A549 (cell line): ENCODE measurements around the gene CAMKMT. TPM values are rescaled to one million over a fixed set of nuclear protein-coding genes. Genes with fewer than 3 reads are reported as not detected.
A peak's percentile ranks its signal among the peaks of the same experiment; 100 is the strongest.

ENCODE experiments used
- ATAC-seq, 2 experiments: fragments of 200-7000 bp in 1 of 2; fragments of >200 bp in 1 of 2; cut with Nextera tagmentation in 1 of 2; cut with Tn5 transposase in 1 of 2; 3 replicates each; pipeline versions ENCODE4 v1.8.0 to v1.9.1; 2018 to 2020; ENCODE audit warnings: mild to moderate bottlenecking in 1 of 2, moderate library complexity in 1 of 2
- CTCF ChIA-PET: fragments of 300-600 bp; sonication (Branson Sonifier 250); formaldehyde crosslinking; extraction: SDS; loops from one replicate; lab custom pipeline; 2021; ENCODE audit warnings: antibody characterized with exemption, inconsistent platforms; lab: Yijun Ruan, JAX
- POLR2A ChIA-PET: fragments of 350-600 bp; formaldehyde crosslinking; extraction: SDS; loops from one replicate; lab custom pipeline; 2021; ENCODE audit warnings: antibody characterized with exemption, inconsistent platforms; lab: Yijun Ruan, JAX
- DNase-seq, 2 experiments: peaks; one replicate each; pipeline versions ENCODE4 v3.0.0 to v3.0.0-alpha.2; 2011 to 2016; ENCODE audit warnings: low read depth in 1 of 2, low spot score in 1 of 2
- FAIRE-seq: peaks from 2 replicates; lab custom pipeline; 2011; peaks lifted over from hg19 to GRCh38; lab: Jason Lieb, UNC
- H3K27ac ChIP-seq, 2 experiments: fragments of >200 bp; sonication (Bioruptor Twin); formaldehyde crosslinking; 3 replicates each; pipeline ENCODE4 v1.5.1; 2016 to 2017
- H3K4me1 ChIP-seq: fragments of >200 bp; sonication (Bioruptor Twin); formaldehyde crosslinking; 3 replicates; pipeline ENCODE4 v1.6.1; 2016
- H3K4me2 ChIP-seq: fragments of >200 bp; sonication (Bioruptor Twin); formaldehyde crosslinking; 3 replicates; pipeline ENCODE4 v1.6.1; 2016
- H3K4me3 ChIP-seq: fragments of >200 bp; sonication (Bioruptor Twin); formaldehyde crosslinking; 3 replicates; pipeline ENCODE4 v1.5.1; 2016
- H3K9me3 ChIP-seq: fragments of >200 bp; sonication (Bioruptor Twin); formaldehyde crosslinking; 3 replicates; pipeline ENCODE4 v1.6.1; 2016
- ESRRA ChIP-seq: fragments of 150-350 bp; IDR thresholded peaks from 2 replicates; pipeline ENCODE4 v1.6.1; 2014; ENCODE audit warnings: mild to moderate bottlenecking, low read length, borderline replicate concordance
- FOXS1 ChIP-seq: fragments of 250-450 bp; sonication (Bioruptor Pico); IDR thresholded peaks from 2 replicates; pipeline ENCODE4 v1.5.0; 2020; ENCODE audit warnings: mild to moderate bottlenecking, moderate library complexity
- HMGXB4 ChIP-seq: fragments of 250-450 bp; sonication (Bioruptor Pico); IDR thresholded peaks from 2 replicates; pipeline ENCODE4 v1.5.0; 2021; ENCODE audit warnings: mild to moderate bottlenecking, moderate library complexity, borderline replicate concordance
- JUN ChIP-seq, 2 experiments: fragments of >200 bp; sonication (Bioruptor Twin); formaldehyde crosslinking; IDR thresholded peaks; 2 replicates in 1 of 2; 3 replicates in 1 of 2; pipeline ENCODE4 v1.6.1; 2016 to 2017
- KDM1A ChIP-seq: fragments of 200-600 bp; sonication (generic); IDR thresholded peaks from 2 replicates; pipeline ENCODE4 v1.6.1; 2016; ENCODE audit warnings: low read depth, mild to moderate bottlenecking
- KDM5A ChIP-seq: fragments of 200-600 bp; sonication (generic); IDR thresholded peaks from 2 replicates; pipeline ENCODE4 v1.6.1; 2016; ENCODE audit warnings: antibody characterized with exemption, mild to moderate bottlenecking
- MAFK ChIP-seq: fragments of 450-650 bp; IDR thresholded peaks from 2 replicates; pipeline ENCODE4 v1.6.1; 2014; ENCODE audit not compliant: partially characterized antibody
- MYC ChIP-seq: IDR thresholded peaks from 2 replicates; pipeline ENCODE4 v1.6.1; 2012; ENCODE audit warnings: mild to moderate bottlenecking, inconsistent platforms, low read length, improper control_type of control experiment, borderline replicate concordance
- RCOR1 ChIP-seq: fragments of 150-350 bp; IDR thresholded peaks from 2 replicates; pipeline ENCODE4 v1.6.1; 2014; ENCODE audit warnings: antibody characterized with exemption, low read length, low read depth
- TP53 ChIP-seq: fragments of 250-450 bp; sonication (Bioruptor Pico); IDR thresholded peaks from 2 replicates; pipeline ENCODE4 v1.5.0; 2021; ENCODE audit warnings: mild to moderate bottlenecking, moderate library complexity
- ZSCAN20 ChIP-seq: fragments of 250-450 bp; sonication (Bioruptor Pico); IDR thresholded peaks from 2 replicates; pipeline ENCODE4 v1.8.0; 2022; ENCODE audit warnings: mild to moderate bottlenecking, moderate library complexity
- WGBS: methylation state at CpG from one replicate; pipeline ENCODE4 v1.1.6; 2017; ENCODE audit errors: missing lambda C conversion rate; 5-methylcytosine and 5-hydroxymethylcytosine counted together
- polyA plus RNA-seq, 4 experiments: library from polyadenylated mRNA; depleted of rRNA in 3 of 4; stranded (reverse); fragments of >200 nt; fragmentation: RNase III in 1 of 4; extraction: RNeasy Plus Mini Kit Qiagen cat#74134 plus additional on column Dnase treatment in 1 of 4; gene quantifications; 2 replicates in 3 of 4; 3 replicates in 1 of 4; pipeline ENCODE4 v1.2.3, GENCODE V29; 2011 to 2017
- TF ChIP-seq, protein P1 (sequence below): fragments of 450-650 bp; IDR thresholded peaks from 2 replicates; pipeline ENCODE4 v1.6.1; 2014; ENCODE audit warnings: antibody characterized with exemption

CAMKMT gene
- polyA plus RNA-seq, 2 of the 4 experiments (the other 2 are of a cell fraction) = 6.5 to 15.7 TPM

GRCh38 chr2:44742057-44742456 lies 380.3 kb downstream of the CAMKMT start:
- Histone ChIP-seq H3K4me3 (no peak overlapping the region), H3K4me2 (no peak overlapping the region), H3K4me1 (no peaks in the 10 kb centered on the region), H3K9me3 (peaks cover 6% of the 10 kb centered on the region), H3K27ac (no peak overlapping the region)
- POLR2A ChIA-PET = no interaction called here
- FAIRE-seq (no peak), ATAC-seq (no peak), DNase-seq (no peak)
- no peak for TF ChIP-seq HMGXB4 (CRISPR knock-in tag)
- TF ChIP-seq ZSCAN20 = no peak
- TF ChIP-seq TP53 (CRISPR knock-in tag) = no peak
- TF ChIP-seq KDM5A = no peak
- no peak for TF ChIP-seq JUN (IDR thresholded peaks at IDR 0.05)
- TF ChIP-seq, protein P1, sequence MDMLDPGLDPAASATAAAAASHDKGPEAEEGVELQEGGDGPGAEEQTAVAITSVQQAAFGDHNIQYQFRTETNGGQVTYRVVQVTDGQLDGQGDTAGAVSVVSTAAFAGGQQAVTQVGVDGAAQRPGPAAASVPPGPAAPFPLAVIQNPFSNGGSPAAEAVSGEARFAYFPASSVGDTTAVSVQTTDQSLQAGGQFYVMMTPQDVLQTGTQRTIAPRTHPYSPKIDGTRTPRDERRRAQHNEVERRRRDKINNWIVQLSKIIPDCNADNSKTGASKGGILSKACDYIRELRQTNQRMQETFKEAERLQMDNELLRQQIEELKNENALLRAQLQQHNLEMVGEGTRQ = no peak
- no peak for TF ChIP-seq FOXS1 (CRISPR knock-in tag)
- CTCF ChIA-PET = interaction anchor here (1.7 kb wide), 1 partner anchor 263 kb away, joined by 4 read pairs; no protein-coding TSS in a partner anchor
- 91% methylated on average over 3 of the region's 3 CpGs for WGBS

GRCh38 chr2:44743473-44743872 lies 381.7 kb downstream of the CAMKMT start:
- no peak overlapping the region for H3K4me3 ChIP-seq
- WGBS = 90% methylated on average over 3 of the region's 3 CpGs
- no peak for FAIRE-seq
- CTCF ChIA-PET = no interaction called here
- no peaks in the 10 kb centered on the region for H3K4me1 ChIP-seq
- DNase-seq = no peak
- no peak overlapping the region for H3K27ac ChIP-seq
- no peak for ATAC-seq
- H3K4me2 ChIP-seq = no peak overlapping the region
- TF ChIP-seq MYC (no peak), TP53 (CRISPR knock-in tag) (no peak), KDM1A (no peak)
- POLR2A ChIA-PET = no interaction called here
- H3K9me3 ChIP-seq = no peaks in the 10 kb centered on the region

DNA sequence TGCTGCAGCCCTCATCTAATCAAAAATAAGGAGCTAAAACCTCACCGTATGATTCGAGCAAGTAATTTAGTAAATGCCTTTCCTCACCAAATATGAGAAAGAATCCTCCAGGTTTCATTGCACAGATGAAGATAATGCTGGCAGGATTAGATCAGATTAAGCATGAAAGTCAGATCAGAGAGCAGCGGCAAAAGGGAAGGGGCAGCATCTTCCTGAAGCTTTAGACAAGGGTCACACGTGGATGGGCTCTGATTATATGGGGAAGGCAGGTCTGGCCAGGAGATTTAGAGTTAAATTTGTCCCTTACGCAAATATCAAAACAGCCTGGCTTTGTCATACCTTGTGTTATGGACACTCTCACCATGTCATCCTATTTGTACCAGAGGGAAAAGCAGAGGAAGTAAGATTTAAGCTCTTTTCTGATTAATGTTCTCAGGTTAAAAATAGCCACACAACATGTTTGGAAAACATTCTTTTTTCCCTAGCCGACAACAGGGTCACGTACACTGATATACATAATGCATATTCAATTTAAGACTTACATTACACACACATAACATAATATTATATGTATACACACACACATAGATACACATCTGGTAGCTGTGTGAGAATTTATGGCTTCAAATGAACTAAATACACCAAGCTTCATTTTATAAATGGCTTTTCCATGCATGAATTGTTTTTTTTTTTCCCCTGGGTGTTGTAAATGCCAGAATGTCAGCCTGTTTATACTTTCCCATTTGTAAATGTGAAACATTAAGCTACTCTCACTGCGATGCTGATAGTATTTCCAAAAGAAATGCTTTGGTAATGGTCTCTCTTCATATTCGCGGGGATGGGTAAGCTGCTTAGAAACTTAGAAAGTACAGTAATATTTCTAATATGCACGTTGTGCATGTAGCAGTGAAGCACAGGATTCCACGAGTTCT lies 383.5 kb downstream of the CAMKMT start:
- FAIRE-seq = no peak
- WGBS = 75% methylated on average over 12 of the region's 12 CpGs

GRCh38 chr2:44745922-44746766 lies 384.4 kb downstream of the CAMKMT start:
- H3K4me1 ChIP-seq = no peaks in the 10 kb centered on the region
- TF ChIP-seq KDM5A (no peak), MAFK (peak; percentile 63), ESRRA (no peak)
- ChIA-PET CTCF (interaction anchor here (0.6 to 1.8 kb wide), 3 partner anchors 44 to 267 kb away, joined by 3 to 4 read pairs (median 4); no protein-coding TSS in a partner anchor), POLR2A (no interaction called here)
- H3K4me3 ChIP-seq = no peak overlapping the region
- H3K27ac ChIP-seq = no peak overlapping the region
- no peak overlapping the region for H3K4me2 ChIP-seq
- WGBS = 87% methylated on average over 4 of the region's 4 CpGs
- DNase-seq (no peak), ATAC-seq (no peak), FAIRE-seq (no peak)
- no peaks in the 10 kb centered on the region for H3K9me3 ChIP-seq

More for the DNA sequence above, 383.5 kb downstream of the CAMKMT start:
- Histone ChIP-seq H3K27ac (no peak overlapping the region), H3K9me3 (no peaks in the 10 kb centered on the region), H3K4me3 (no peak overlapping the region), H3K4me2 (no peak overlapping the region), H3K4me1 (no peaks in the 10 kb centered on the region)
- ChIA-PET CTCF (interaction anchor here (0.5 to 1.3 kb wide), 8 partner anchors 11 to 1683 kb away, joined by 3 to 4 read pairs (median 4); no protein-coding TSS in a partner anchor), POLR2A (no interaction called here)
- no peak for TF ChIP-seq RCOR1
- no peak for DNase-seq
- no peak for ATAC-seq
